NOMO-1 (cell line): ENCODE data around the gene SCP2.

Source experiments
- DNase-seq, 2 experiments: peaks; one replicate each; lab custom pipeline; 2025; ENCODE audit not compliant: unreplicated experiment in 2 of 2; lab: John Stamatoyannopoulos, UW

Gene SCP2

GRCh38 chr1:52927212-52928014 lies at the start of gene SCP2:
TSS of gene SCP2 (plus strand) at chr1:52927276. CDS start at chr1:52927397, 121 bp downstream.
- peak; percentile 37 to 53 for DNase-seq

DNA sequence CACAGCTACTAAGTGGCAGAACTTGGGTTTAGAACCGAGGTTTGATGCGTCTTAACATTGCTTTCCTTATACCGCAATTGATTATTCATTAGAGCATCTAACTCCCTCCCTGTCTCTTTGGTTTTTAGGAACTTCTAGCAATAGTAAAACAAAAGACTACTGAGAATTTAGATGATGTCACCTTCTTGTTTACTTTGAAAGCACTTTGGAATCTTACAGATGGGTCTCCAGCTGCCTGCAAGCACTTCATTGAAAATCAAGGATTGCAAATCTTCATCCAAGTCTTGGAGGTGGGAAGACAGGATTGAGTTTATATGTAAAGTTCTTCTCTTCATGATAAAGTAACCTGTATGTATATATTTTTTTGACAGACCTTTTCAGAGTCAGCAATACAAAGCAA lies 49.5 kb upstream of the SCP2 start:
- DNase-seq, result no peak

- no peak for DNase-seq
Observed at GRCh38 chr1:52880206-52880605, 46.9 kb upstream of the SCP2 start.

- no peak for DNase-seq
Observed at GRCh38 chr1:52887483-52887882, 39.6 kb upstream of the SCP2 start.

GRCh38 chr1:52892424-52893215 lies 34.5 kb upstream of the SCP2 start:
- no peak for DNase-seq

DNA sequence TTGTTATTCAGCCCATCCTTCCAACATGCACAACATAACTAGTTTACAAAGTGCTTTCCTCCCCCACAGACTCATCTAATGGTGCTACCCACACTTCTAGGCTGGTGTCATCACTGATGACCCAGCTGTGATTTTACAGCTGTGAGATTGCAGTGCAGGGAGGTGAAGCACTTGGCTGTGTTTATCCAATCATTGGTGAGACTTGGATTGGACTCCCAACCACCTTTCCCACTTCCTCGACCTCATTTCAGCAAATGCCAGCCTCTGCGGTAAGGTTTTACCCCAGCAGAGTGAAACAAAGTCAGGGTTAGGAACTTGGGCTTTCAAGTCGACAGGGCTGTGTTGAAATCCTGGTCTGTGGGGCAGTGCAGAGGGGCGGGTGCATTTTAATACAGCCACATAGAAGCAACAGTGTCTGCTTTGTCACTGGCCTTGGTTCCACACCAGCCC lies 27.6 kb upstream of the SCP2 start:
- peak in 1 of 2 experiments; percentile 8 for DNase-seq

DNA sequence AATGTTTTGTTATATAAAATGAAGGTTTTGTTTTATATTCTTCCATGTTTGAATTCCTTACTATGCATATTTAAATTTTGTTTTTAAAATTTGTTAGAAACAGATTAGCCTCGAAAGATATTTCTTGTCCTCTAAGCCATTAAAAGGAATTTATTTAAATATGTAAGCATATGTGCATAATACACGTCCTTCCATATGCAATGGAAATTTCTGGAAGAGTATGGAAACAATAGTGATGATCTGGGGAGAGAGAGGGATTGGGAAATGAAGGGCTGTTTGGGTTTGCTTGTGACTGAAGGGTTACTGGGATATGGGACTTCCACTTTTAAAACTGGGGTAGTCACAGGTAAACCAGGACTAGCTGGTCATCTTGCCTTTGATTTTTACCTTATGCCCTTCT lies 26.7 kb upstream of the SCP2 start:
- no peak for DNase-seq

DNA sequence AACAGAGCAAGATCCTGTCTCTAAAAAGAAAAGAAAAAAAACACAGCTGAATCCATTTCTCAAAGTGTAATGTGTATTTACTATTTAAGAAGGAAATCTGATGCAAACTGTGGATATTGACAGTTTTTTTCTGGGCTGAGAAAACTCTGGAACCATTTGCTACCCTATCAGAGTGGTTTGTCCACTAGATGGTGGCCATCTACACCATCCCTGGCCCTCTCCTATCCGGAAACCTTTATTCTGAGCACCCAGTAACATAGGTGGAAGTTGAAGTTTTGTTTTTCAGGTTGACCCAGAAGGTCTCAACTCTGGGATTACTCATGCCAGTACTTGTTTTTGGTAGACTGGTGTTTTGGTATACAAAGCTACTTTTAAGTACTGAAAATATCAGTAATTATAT lies 25.7 kb upstream of the SCP2 start:
- DNase-seq, result no peak

DNA sequence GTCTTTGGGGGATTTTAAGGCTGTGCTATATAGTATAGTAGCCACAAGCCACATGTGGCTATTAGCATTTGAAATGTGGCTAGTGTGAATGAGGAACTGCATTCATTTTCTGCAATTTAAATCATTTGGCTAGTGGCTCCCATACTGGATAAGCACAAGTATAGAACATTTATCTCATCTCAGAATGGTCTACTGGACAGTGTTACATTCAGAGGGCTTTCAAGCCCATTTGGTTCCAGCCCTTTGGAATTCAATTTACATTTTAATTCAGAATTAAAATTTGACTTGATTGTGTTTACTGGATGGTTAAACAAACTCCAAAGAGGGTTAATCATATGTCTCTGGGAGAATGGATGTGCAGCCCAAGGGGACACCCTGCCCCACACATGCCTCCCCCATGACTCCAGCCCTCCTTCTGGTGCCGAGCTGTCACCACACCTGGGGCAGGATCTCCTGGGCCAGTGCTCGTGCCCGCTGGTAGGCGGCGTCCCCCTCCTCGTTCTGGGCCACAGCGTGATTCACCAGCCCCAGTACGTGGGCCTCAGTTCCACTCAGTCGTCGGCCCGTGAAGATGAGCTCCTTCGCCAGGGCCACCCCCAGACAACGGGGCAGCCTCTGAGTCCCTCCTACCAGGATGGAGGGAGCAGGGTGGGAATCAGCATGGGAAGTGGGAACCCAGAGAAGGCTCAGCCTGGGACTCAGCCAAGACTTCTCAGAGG lies 22.7 kb upstream of the SCP2 start:
- DNase-seq, result no peak

- DNase-seq, result no peak
Observed at GRCh38 chr1:52904927-52905698, 22.0 kb upstream of the SCP2 start.

GRCh38 chr1:52906135-52906603 lies 20.9 kb upstream of the SCP2 start:
- no peak for DNase-seq

GRCh38 chr1:52907068-52907811 lies 19.8 kb upstream of the SCP2 start:
- no peak for DNase-seq

- no peak for DNase-seq
Observed at GRCh38 chr1:52907812-52908153, 19.3 kb upstream of the SCP2 start.

DNA sequence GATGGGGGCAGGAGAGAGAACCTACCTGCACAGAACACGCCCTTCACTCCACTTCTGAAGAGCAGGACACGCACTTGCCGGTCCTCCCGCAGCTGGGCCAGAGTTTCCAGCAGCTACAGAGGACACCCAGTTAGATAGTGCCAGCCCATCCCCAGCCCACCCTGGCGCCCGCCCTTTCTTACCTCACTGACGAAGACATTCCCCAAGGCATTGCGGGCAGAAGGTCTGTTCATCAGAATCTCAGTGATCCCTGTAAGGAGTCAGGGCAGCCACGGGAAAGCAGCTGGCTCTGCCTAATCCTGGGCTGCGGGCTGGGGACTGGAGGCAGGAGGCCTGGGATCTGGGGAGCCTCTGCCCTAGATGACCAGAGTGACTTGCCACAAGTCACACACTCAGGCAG lies 15.5 kb upstream of the SCP2 start:
- DNase-seq, result no peak

- DNase-seq, result no peak
Observed at GRCh38 chr1:52913014-52913413, 14.1 kb upstream of the SCP2 start.

DNA sequence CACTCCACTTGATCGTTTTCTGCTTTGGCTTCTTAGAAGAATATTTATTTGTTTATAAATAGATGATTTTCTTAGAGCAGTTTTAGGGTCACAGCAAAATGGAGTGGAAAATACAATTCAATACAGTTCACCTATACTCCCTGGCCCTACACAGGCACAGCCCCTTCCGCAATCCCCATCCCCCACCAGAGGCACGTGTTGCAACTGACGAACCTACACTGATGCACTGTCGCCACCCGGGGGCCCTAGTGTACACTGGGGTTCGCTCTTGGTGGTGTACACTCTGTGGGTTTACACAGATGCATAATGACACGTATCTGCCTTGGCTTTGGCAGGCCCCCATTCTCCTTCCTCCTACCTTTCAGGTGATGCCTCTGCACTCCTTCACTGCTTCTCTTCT lies 13.5 kb upstream of the SCP2 start:
- no peak for DNase-seq

DNA sequence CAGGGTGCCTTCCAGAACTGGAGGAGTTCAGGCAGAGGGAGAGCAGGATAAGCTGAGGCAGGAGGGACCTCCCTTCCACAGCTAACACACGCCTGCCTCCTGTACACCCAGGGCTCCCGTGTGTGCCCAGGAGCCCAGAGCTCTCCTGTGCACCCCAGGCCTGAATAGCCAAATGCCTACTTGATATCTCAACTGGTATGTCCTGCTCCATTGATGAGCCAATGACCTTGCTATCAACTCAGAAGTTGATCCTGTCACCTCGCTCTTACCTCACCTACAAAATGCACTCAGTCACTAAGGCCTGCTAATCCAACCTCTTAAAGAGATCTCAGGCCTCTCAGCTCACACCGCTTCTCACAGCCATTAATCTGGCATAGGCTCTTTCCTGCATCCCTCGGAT lies 12.6 kb upstream of the SCP2 start:
- DNase-seq, result no peak

DNA sequence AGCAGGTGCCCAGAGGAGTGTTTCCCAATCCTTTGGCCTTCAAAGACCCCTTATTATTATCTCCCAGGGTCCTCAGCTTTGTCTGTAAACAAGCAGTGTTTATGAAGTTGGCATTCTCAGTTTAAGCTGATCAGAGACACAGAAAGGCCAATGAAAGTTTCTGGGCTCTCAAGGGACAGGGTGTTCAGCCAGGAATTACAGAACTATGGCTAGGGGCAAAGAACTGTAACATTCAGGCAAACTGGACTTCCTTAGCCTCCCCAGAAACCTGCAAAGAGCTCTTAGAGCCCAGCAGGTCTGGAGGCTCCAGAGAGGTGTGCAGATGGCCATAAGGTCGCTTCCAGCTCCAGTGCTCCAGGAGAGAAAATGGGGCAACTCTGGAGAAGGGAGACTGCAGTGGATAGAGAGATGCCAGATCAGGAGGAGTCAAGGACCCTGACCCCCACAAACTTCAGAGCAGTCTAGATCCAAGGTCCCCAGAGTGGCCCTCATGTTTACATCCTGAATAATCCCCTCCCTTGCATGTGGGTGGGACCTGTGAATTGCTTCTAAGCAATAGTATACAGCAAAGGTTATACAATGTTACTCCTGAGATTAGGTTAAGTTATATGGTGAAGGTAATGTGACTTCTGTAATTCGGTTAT lies 11.7 kb upstream of the SCP2 start:
- no peak for DNase-seq

DNA sequence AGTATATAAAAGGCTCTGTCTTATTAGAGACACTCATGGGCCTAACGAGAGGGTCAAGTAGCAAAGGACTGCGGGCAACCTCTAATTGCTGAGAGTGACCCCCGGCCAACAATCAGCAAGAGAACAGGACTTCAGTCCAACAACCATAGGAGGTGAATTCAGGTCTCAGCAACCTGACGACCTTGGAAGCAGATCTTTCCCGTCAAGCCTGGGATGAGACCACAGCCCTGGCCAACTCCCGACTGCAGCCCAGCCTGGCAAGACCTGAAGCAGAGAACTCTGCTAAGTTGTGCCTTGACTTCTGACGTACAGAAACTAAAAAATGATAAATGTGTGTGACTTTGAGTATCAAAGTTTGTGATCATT lies 11.2 kb upstream of the SCP2 start:
- DNase-seq, result no peak
